Activated CD4-positive, alpha-beta T cell treated with anti-CD3 and anti-CD28 coated beads for 4 hours (primary cell): ENCODE data around the gene TEX28.
"Not testable (repeated sequence)": the region's sequence is repeated elsewhere in the genome, so short reads cannot be mapped to it uniquely, and the experiment has no call there.

Experiments used
- DNase-seq, 2 donors: peaks; one replicate each; pipeline ENCODE4 v3.0.0-alpha.2; 2020

TEX28 gene

DNA sequence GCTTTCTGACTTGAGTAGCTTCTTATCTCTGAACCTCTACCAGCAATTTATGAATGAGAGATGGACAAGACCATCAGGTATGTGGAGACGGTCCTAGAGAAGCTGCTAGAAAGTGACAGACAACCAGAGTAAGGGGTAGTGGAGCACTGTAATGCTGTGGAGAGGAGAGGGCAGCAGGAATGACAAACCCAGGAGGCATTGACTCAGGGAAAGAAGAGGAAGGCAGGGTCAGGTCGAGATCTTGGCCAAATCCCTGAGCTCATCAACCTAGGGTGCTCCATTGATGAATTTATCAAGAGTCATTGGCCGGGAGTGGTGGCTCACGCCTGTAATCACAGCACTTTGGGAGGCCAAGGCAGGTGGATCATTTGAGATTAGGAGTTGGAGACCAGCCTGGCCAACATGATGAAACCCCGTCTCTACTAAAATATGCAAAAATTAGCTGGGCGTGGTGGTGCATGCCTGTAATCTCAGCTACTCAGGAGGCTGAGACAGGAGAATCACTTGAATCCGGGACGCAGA is 54.9 kb downstream of the TEX28 start:
- not testable (repeated sequence) for DNase-seq

DNA sequence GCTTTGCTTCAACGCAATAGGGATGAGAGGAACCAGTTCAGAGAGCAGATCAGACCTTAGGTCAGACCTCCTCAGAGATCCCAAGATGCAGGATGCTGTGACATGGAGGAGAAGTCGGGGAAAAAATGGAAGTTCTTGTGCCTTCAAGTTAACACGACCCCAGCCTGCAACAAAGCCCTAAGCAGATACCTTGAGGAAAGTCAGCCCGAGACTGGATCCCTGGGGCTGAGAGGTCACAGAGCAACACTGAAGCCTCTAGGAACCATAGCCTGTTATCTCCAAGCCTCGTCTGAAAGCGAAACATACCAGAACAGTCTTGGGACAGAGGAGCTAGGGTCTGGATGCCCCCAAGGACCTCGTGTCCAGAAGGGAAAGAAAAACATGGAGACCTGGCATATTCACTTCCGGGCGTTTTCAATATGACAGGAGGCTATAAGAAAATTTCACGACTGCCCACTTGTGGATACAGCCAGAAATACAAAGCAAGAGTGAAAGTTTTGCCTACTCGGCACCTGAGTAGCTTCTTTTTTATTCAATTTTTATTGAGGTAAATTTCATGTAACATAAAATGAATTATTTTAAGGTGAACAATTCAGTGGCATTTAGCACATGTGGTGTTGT is 55.9 kb downstream of the TEX28 start:
- DNase-seq, result not testable (repeated sequence)

- not testable (repeated sequence) for DNase-seq
These were observed 61.3 kb downstream of the TEX28 start for GRCh38 chrX:154233620-154234019.

GRCh38 chrX:154231443-154231842 is 63.5 kb downstream of the TEX28 start:
- not testable (repeated sequence) for DNase-seq

DNA sequence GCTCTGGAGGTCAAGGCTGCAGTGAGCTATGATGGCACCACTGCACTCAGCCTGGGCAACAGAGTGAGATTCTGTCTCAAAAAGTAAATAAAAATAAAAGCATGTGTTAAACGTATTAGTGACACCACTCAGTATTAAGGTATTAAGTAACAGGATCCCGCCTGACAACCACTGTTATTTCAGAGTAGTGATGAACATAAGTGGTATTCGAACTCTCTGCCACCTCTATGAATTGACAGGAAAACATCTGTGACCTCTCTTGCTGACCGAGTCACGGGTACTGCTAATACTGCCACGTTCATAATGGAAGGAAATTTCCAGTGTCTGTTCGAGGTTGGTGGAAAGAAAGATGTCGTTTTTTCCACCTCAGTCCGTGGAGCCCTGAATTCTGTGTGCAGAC is 68.2 kb downstream of the TEX28 start:
- DNase-seq, result not testable (repeated sequence)

DNA sequence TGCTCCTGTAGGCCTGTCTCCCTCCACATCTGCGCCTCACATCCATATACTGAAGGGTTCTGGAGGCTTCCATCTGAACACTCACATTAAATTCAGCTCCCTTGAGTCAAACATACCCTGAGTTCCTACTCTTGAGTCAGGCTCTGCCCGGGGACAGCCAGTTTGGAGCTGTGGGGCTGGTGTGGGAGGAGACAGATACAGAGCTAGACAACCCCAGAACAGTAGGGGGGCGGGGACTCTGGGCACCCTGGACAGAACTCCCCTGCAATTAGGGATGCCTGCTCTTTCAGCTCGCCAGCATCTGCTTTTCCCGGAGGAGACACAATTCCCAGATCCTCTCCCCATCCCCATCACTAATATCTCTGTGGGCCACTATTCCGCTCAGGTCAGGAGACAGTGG is 69.6 kb downstream of the TEX28 start:
- not testable (repeated sequence) for DNase-seq
